Dermis lymphatic vessel endothelial cell (primary cell): Measurements from ENCODE around the gene ERICH4. TPM values are rescaled to one million over a fixed set of nuclear protein-coding genes. Genes with fewer than 3 reads are reported as not detected.

Source experiments
- total RNA-seq: library from RNA; depleted of rRNA; stranded (reverse); fragments of >200 nt; gene quantifications from 2 replicates; pipeline ENCODE4 v1.2.1, GENCODE V29; 2014

The ERICH4 gene, protein sequence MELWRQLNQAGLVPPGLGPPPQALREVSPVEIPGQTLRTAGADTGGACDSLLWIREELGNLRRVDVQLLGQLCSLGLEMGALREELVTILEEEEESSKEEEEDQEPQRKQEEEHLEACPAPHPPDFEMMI
- not detected in 2 replicates for total RNA-seq

DNA sequence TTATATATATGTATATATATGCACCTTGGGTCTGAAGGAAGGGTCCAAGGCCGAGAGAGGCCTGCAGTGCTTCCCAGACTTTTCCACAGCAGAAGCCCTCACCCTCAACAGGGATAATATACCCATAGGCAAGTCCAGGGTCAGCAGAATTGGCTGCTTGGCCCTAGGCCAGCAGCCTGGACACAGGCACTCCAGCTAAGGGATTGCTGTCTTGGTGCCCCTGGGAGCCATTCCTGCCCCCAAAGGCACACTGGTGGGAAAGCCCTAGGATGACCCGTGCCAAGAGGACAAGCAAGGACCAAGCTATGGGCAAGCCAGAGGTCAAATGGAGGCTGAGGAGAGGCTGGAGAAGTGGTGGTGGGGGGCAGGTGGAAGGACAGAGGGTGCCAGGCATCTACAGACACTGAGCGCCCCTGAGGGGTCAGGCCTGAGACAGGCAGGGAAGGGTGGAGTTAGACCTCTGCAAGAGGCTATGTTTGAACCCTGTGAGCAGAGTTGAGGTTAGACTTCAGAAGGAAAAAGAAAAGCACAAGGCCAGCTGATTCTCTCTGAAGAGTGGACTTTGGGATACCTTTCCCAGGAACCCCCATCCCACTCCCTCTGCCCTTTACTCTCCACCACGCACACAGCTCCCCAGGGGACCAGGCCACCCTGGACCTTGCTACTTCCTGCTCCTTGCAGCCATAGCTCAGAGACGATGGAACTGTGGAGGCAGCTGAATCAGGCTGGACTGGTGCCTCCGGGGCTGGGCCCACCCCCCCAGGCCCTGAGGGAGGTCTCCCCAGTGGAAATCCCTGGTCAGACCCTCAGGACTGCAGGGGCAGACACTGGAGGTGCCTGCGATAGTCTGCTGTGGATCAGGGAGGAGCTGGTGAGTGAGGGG lies at the start of gene ERICH4:
Gene ERICH4 (plus strand): TSS at position 684 of the 883 bp plus-strand sequence. CDS start 14 bp downstream, at position 698.

DNA sequence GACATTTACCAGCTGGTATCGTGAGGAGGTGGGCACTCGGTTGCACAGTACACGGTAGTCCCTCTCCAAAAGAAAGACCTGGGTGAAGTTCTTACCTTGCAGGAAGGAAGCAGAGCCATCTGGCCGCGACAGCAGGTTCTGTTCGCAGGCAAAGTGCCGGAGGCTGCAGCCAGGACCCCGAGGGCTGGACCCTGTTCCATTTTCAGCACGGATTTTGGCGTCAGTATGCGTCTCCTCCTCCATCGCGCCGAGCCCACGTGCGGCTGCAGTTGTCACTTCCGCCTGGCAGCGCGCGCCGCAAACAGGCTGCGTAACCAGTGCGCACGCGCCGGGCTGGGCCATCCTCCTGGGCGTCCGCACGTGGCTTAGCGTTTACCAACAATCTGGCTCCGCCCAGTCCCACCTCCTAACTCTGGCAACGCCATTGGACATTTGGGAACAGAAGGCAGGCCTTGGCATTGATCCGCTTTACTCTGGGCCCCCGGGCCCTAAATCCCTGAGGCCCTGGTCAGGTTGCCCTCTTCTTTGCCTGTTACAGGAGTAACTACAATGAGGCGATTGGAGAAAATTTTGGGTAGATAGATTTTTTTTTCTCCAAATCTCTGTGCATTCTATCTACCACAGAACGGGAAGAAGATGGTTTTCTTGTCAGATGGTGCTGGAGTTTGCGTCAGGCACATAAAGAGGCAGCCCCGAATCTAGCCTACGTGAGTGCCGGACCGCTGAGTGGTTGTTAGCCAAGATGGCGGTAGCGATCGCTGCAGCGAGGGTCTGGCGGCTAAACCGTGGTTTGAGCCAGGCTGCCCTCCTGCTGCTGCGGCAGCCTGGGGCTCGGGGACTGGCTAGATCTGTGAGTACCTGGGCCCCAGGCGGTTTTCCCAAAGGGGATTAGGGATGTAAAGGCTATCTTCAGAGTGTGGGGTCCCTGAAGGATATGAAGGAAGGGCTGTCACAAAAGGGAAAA lies 45.6 kb upstream of the ERICH4 start, which contains the start of the genes BCKDHA and EXOSC5:
Gene BCKDHA (plus strand): TSS at position 733 of the 964 bp plus-strand sequence. CDS start 10 bp downstream, at position 743.
Gene EXOSC5 (minus strand): TSS at position 274 of the 964 bp plus-strand sequence. CDS start 31 bp downstream, at position 243.

DNA sequence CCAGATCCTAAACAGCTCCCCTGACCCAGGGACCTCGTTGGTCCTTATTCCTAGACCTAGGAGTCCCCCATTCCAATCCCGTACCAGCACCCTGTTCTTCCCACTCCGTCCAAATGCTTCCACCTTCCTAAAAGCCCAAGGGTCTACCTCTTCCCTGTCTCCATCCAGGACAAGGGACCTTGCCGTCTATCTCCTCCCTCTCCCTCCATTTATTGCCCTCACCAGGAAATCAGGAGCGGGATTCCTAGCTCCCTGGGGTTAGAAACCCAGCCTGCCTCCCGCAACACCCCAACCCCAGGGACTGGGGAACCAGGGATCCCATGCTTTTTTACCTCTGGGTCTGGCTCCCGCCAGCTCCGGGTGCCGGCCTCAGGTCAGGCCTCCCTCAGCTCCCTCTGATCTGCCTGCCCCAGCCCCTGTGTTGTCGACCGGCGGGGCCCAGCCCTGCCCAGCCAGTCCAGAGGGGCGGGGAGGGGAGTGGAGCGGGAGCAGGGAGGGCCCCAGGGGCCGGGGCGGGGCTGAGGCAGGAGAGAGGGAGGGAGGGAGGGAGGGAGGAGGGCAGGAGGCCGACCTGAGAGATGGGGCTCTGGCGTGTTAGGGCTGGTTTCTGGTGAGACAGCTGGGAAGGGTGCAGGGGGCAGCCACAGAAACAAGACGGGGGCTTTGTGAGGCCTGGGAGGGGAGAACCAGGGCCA lies 15.9 kb upstream of the ERICH4 start, which contains the start of gene B3GNT8:
Gene B3GNT8 (minus strand): TSS at position 423 of the 695 bp plus-strand sequence. CDS start 596 bp downstream, outside the sequence.

DNA sequence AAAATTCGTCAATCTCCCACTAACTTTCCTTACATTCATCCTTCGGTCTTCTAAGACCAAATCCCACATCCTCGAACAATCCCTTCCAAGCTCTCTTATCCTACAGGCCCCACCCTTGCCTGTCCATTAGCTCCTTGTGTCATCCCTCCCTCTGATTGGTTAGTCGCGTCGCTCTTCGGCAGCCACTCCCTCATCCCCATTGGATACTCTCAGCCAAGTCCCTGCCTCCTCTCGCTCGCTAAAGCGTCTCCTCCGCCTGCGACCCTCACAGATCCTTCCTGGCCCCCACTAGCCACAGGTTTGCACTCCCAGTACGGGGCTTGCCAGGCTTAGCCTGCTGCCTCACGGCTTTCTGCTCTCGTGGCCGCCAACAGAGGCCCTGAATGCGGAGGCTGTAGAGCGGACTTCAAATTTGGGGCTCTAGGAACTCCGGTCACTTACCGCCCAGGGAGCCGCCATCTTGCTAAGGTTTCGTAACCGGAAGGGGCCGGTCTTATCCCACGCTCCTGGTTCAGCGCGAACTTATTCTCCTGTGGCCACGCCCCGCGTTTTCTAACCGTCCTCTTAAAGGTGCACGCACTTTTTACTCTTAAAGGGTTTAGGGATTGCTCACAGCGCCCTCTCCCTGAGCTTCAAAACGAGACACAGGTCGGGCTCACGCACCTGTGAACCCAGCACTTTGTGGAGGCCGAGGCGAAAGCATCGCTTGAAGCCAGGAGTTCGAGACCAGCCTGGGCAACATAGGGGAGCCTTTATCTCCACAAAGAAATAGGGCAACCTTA lies 3.3 kb upstream of the ERICH4 start, which contains the start of gene DMAC2:
Gene DMAC2 (minus strand): TSS at position 472 of the 782 bp plus-strand sequence. CDS start 13 bp downstream, at position 459.

Other genes with a start within 250 kb of the ERICH4 start
- gene CYP2S1, start 249.9 kb upstream of the ERICH4 start, total RNA-seq, result 0.11 TPM in 1 of 2 replicates, not detected in the other
- gene AXL, start 223.9 kb upstream of the ERICH4 start, total RNA-seq, result 5.2 and 6.7 TPM in 2 replicates
- gene HNRNPUL1, start 178.8 kb upstream of the ERICH4 start, total RNA-seq, result 46.2 and 65.1 TPM in 2 replicates
- 6.2 and 7.1 TPM in 2 replicates for gene CCDC97, start 133.0 kb upstream of the ERICH4 start, total RNA-seq
- gene TGFB1, start 89.2 kb upstream of the ERICH4 start, total RNA-seq, result 19.6 and 35.2 TPM in 2 replicates
- gene B9D2, start 79.0 kb upstream of the ERICH4 start, total RNA-seq, result 5.9 and 6.4 TPM in 2 replicates
- 4.4 and 4.9 TPM in 2 replicates for gene TMEM91, start 66.6 kb upstream of the ERICH4 start, total RNA-seq
- gene EXOSC5, start 45.8 kb upstream of the ERICH4 start, total RNA-seq, result 9.1 and 12.9 TPM in 2 replicates
- gene BCKDHA, start 45.3 kb upstream of the ERICH4 start, total RNA-seq, result 34.1 and 43.1 TPM in 2 replicates
- gene B3GNT8, start 15.8 kb upstream of the ERICH4 start, total RNA-seq, result 2.7 and 3.5 TPM in 2 replicates
- 39.9 and 41.5 TPM in 2 replicates for gene DMAC2, start 3.2 kb upstream of the ERICH4 start, total RNA-seq
- gene CEACAM21, start 133.0 kb downstream of the ERICH4 start, total RNA-seq, result 6.6 and 14.2 TPM in 2 replicates
- not detected in 2 replicates for gene CEACAM4, start 183.9 kb downstream of the ERICH4 start, total RNA-seq
- 0.33 and 1.9 TPM in 2 replicates for gene CEACAM7, start 245.1 kb downstream of the ERICH4 start, total RNA-seq